ENCODE measurements around the gene ATAD2B.

- TF ChIP-seq ZFP30 (CRISPR knock-in tag; IDR thresholded peaks at IDR 0.05): no peak
- TF ChIP-seq ZFP3 (CRISPR knock-in tag; IDR thresholded peaks at IDR 0.05): no peak
- no peak for TF ChIP-seq PATZ1 (CRISPR knock-in tag; IDR thresholded peaks at IDR 0.05; ENCODE audit: borderline replicate concordance)
- TF ChIP-seq GLIS3 (CRISPR knock-in tag; IDR thresholded peaks at IDR 0.05): 0 out of 2 replicates have a peak, but pooled peaks have one; percentile 22
- TF ChIP-seq CREB5 (CRISPR knock-in tag; IDR thresholded peaks at IDR 0.05; ENCODE audit: low read depth): no peak
- no peak for TF ChIP-seq PPARA (CRISPR knock-in tag; IDR thresholded peaks at IDR 0.05; ENCODE audit: borderline replicate concordance)
- no peak for TF ChIP-seq OSR1 (CRISPR knock-in tag; IDR thresholded peaks at IDR 0.05)
- TF ChIP-seq ARNTL (CRISPR knock-in tag; IDR thresholded peaks at IDR 0.05; ENCODE audit: borderline replicate concordance, low read depth): no peak
- TF ChIP-seq ISL1 (CRISPR knock-in tag; IDR thresholded peaks at IDR 0.05): no peak
- TF ChIP-seq CSDC2 (CRISPR knock-in tag; IDR thresholded peaks at IDR 0.05): no peak
- TF ChIP-seq ESRRG (CRISPR knock-in tag; IDR thresholded peaks at IDR 0.05): no peak
- no peak for TF ChIP-seq TOX (CRISPR knock-in tag; IDR thresholded peaks at IDR 0.05; ENCODE audit: borderline replicate concordance)
Observed at GRCh38 chr2:23745726-23746105, 181.2 kb downstream of the ATAD2B start.
